HG02981 (cell line): ENCODE results near the gene ANKS3.

ENCODE experiments used
- ATAC-seq: cut with Tn5 transposase; IDR thresholded peaks from one replicate; pipeline ENCODE4 v1.9.1; 2021; ENCODE audit warnings: mild to moderate bottlenecking, moderate library complexity; ENCODE audit not compliant: unreplicated experiment

The ANKS3 gene

GRCh38 chr16:4696905-4697847, 36.9 kb downstream of the ANKS3 start:
- no peak for ATAC-seq

GRCh38 chr16:4696172-4696904, 37.7 kb downstream of the ANKS3 start:
- ATAC-seq = no peak

GRCh38 chr16:4695473-4696171, 38.4 kb downstream of the ANKS3 start:
- no peak for ATAC-seq

- no peak for ATAC-seq
Measured at GRCh38 chr16:4694642-4695451, 39.2 kb downstream of the ANKS3 start.

GRCh38 chr16:4693956-4694641, 40.0 kb downstream of the ANKS3 start:
- ATAC-seq = peak; percentile 4

- ATAC-seq = peak; percentile 92
Measured at GRCh38 chr16:4693296-4693955, 40.6 kb downstream of the ANKS3 start, which contains the start of gene NUDT16L1. NUDT16L1 (plus strand) TSS chr16:4693562; CDS start chr16:4693727, 165 bp downstream.

- peak; percentile 18 for ATAC-seq
Measured at GRCh38 chr16:4692460-4693295, 41.4 kb downstream of the ANKS3 start.

GRCh38 chr16:4691666-4692412, 42.2 kb downstream of the ANKS3 start:
- ATAC-seq = no peak

- no peak for ATAC-seq
Measured at GRCh38 chr16:4690946-4691665, 43.0 kb downstream of the ANKS3 start.

GRCh38 chr16:4689864-4690704, 44.0 kb downstream of the ANKS3 start:
- no peak for ATAC-seq

- no peak for ATAC-seq
Measured at GRCh38 chr16:4689091-4689671, 44.9 kb downstream of the ANKS3 start.

GRCh38 chr16:4688674-4689045, 45.4 kb downstream of the ANKS3 start:
- ATAC-seq = no peak

GRCh38 chr16:4687946-4688673, 46.0 kb downstream of the ANKS3 start:
- no peak for ATAC-seq

GRCh38 chr16:4687416-4687815, 46.7 kb downstream of the ANKS3 start:
- no peak for ATAC-seq
